Measurements from ENCODE around the gene TOMM40.
"Not testable (repeated sequence)": the region's sequence is repeated elsewhere in the genome, so short reads cannot be mapped to it uniquely, and the experiment has no call there.

DNA sequence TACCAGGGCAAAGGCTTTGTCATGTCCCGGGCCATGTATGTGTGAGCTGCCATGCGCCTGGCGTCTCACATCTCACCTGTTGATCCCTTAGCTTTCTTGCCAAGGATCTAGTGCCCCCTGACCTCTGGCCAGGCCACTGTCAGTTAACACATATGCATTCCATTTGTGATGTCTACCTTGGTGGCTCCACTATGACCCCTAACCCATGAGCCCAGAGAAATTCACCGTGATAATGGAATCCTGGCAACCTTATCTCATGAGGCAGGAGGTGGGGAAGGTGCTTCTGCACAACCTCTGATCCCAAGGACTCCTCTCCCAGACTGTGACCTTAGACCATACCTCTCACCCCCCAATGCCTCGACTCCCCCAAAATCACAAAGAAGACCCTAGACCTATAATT lies 2.7 kb upstream of the TOMM40 start:
- TF ChIP-seq, protein P1, sequence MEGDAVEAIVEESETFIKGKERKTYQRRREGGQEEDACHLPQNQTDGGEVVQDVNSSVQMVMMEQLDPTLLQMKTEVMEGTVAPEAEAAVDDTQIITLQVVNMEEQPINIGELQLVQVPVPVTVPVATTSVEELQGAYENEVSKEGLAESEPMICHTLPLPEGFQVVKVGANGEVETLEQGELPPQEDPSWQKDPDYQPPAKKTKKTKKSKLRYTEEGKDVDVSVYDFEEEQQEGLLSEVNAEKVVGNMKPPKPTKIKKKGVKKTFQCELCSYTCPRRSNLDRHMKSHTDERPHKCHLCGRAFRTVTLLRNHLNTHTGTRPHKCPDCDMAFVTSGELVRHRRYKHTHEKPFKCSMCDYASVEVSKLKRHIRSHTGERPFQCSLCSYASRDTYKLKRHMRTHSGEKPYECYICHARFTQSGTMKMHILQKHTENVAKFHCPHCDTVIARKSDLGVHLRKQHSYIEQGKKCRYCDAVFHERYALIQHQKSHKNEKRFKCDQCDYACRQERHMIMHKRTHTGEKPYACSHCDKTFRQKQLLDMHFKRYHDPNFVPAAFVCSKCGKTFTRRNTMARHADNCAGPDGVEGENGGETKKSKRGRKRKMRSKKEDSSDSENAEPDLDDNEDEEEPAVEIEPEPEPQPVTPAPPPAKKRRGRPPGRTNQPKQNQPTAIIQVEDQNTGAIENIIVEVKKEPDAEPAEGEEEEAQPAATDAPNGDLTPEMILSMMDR (IDR thresholded peaks at IDR 0.05; ENCODE audit: insufficient read depth, low read depth, low read length) = not testable (repeated sequence)
- TF ChIP-seq EZH2 (IDR thresholded peaks at IDR 0.05; ENCODE audit: insufficient read depth, low read length) = not testable (repeated sequence)

All from astrocyte (in vitro differentiated cells and primary cell).